Endothelial cell of umbilical vein (primary cell): ENCODE measurements around the gene CHST11. TPM values are rescaled to one million over a fixed set of nuclear protein-coding genes. Genes with fewer than 3 reads are reported as not detected.

Experiments
- BruUV-seq: library from RNA; stranded (reverse); fragments of 400-500 nt; replicated peaks from 2 replicates; lab custom pipeline; 2021; lab: Mats Ljungman, UMichigan
- CTCF ChIA-PET: fragments of 300-600, 350-600 bp; sonication (Branson Sonifier 250); formaldehyde crosslinking; loops from one replicate; lab custom pipeline; 2021; ENCODE audit warnings: antibody characterized with exemption, inconsistent platforms; lab: Charles Lee
- POLR2A ChIA-PET: fragments of 300-600, 350-600 bp; sonication (Branson Sonifier 250); formaldehyde crosslinking; loops from one replicate; lab custom pipeline; 2021; ENCODE audit warnings: antibody characterized with exemption, inconsistent platforms; lab: Charles Lee
- DNase-seq: peaks from one replicate; pipeline ENCODE4 v3.0.0-alpha.2; 2011; ENCODE audit warnings: low read depth, low spot score
- FAIRE-seq: peaks from 2 replicates; lab custom pipeline; 2011; peaks lifted over from hg19 to GRCh38; lab: Jason Lieb, UNC
- H2AFZ ChIP-seq: 2 replicates; pipeline ENCODE4 v1.6.0; 2012; ENCODE audit warnings: low read depth, low read length, control low read depth, inconsistent platforms
- H3K27ac ChIP-seq: 2 replicates; pipeline ENCODE4 v1.5.1; 2011; ENCODE audit warnings: low read depth, mild to moderate bottlenecking, control low read depth, low read length, moderate library complexity; ENCODE audit not compliant: insufficient read depth
- H3K27me3 ChIP-seq, 2 experiments: 2 replicates each; pipeline versions ENCODE4 v1.6.0 to v1.6.1; 2011; ENCODE audit warnings: low read length in 2 of 2, mixed read lengths in 1 of 2; ENCODE audit not compliant: control insufficient read depth in 2 of 2, insufficient read depth in 2 of 2
- H3K36me3 ChIP-seq, 2 experiments: 2 replicates in 1 of 2; 3 replicates in 1 of 2; pipeline ENCODE4 v1.5.1; 2011; ENCODE audit warnings: low read length in 2 of 2, mild to moderate bottlenecking in 1 of 2, moderate library complexity in 1 of 2; ENCODE audit not compliant: control insufficient read depth in 2 of 2, insufficient read depth in 2 of 2; ENCODE audit errors: extremely low read depth in 1 of 2
- H3K4me1 ChIP-seq: 3 replicates; pipeline ENCODE4 v1.5.1; 2011; ENCODE audit warnings: mild to moderate bottlenecking, low read length; ENCODE audit not compliant: control insufficient read depth, insufficient read depth; ENCODE audit errors: extremely low read depth
- H3K4me2 ChIP-seq: 2 replicates; pipeline ENCODE4 v1.6.1; 2011; ENCODE audit warnings: low read length, control low read depth, mixed read lengths; ENCODE audit not compliant: insufficient read depth
- H3K4me3 ChIP-seq, 3 experiments: fragments of 200-600 bp in 1 of 3; sonication (generic), shearing (Covaris generic) in 1 of 3; replicated peaks in 1 of 3; 2 replicates each; pipeline ENCODE4 v1.5.1; 2011 to 2016; ENCODE audit warnings: control low read depth in 3 of 3, low read length in 3 of 3, mild to moderate bottlenecking in 2 of 3, inconsistent platforms in 1 of 3, low read depth in 1 of 3, moderate library complexity in 1 of 3; ENCODE audit not compliant: insufficient read depth in 1 of 3
- H3K79me2 ChIP-seq: 2 replicates; pipeline ENCODE4 v1.6.0; 2012; ENCODE audit warnings: low read length, inconsistent platforms; ENCODE audit not compliant: control insufficient read depth, insufficient read depth
- H3K9ac ChIP-seq: replicated peaks from 2 replicates; pipeline ENCODE3; 2011; ENCODE audit warnings: low read length, control low read depth; ENCODE audit not compliant: insufficient read depth; ENCODE audit errors: extremely low read depth
- H3K9me1 ChIP-seq: replicated peaks from 3 replicates; pipeline ENCODE4 v1.6.0; 2011; ENCODE audit warnings: mild to moderate bottlenecking, low read length; ENCODE audit not compliant: control insufficient read depth, insufficient read depth; ENCODE audit errors: extremely low read depth
- H3K9me3 ChIP-seq: replicated peaks from 2 replicates; pipeline ENCODE4 v1.5.1; 2012; ENCODE audit warnings: low read length, inconsistent platforms; ENCODE audit not compliant: control insufficient read depth, insufficient read depth
- H4K20me1 ChIP-seq: replicated peaks from 2 replicates; pipeline ENCODE3; 2011; ENCODE audit warnings: mild to moderate bottlenecking, low read length; ENCODE audit not compliant: control insufficient read depth, insufficient read depth; ENCODE audit errors: extremely low read depth
- CTCF ChIP-seq, 2 donors: IDR thresholded peaks; 1 replicate in 1 of 2; 2 replicates in 1 of 2; pipeline ENCODE4 v1.5.1; 2011; ENCODE audit warnings: low read length in 2 of 2, mild to moderate bottlenecking in 2 of 2, moderate library complexity in 2 of 2, control low read depth in 1 of 2, inconsistent platforms in 1 of 2, low read depth in 1 of 2; ENCODE audit not compliant: insufficient read depth in 1 of 2; ENCODE audit errors: extremely low read depth in 1 of 2
- EZH2 ChIP-seq: IDR thresholded peaks from 2 replicates; pipeline ENCODE4 v1.6.1; 2012; ENCODE audit warnings: borderline replicate concordance, low read depth, mild to moderate bottlenecking, moderate library complexity, low read length, inconsistent platforms; ENCODE audit not compliant: severe bottlenecking
- FOS ChIP-seq: IDR thresholded peaks from 2 replicates; pipeline ENCODE4 v1.6.1; 2011; ENCODE audit warnings: mild to moderate bottlenecking, low read length, moderate library complexity, borderline replicate concordance; ENCODE audit not compliant: insufficient read depth
- GATA2 ChIP-seq: IDR thresholded peaks from 2 replicates; pipeline ENCODE4 v1.7.0; 2011; ENCODE audit warnings: low read depth, mild to moderate bottlenecking, moderate library complexity, mixed read lengths, low read length; ENCODE audit not compliant: insufficient read length, insufficient read depth
- JUN ChIP-seq: IDR thresholded peaks from 2 replicates; pipeline ENCODE4 v1.6.1; 2011; ENCODE audit warnings: borderline replicate concordance, low read depth; ENCODE audit not compliant: insufficient read length, insufficient read depth
- MAX ChIP-seq: IDR thresholded peaks from 2 replicates; pipeline ENCODE4 v1.6.1; 2011; ENCODE audit not compliant: insufficient read depth, insufficient read length
- MYC ChIP-seq: IDR thresholded peaks from one replicate; pipeline ENCODE4 v1.6.1; 2011; ENCODE audit warnings: mild to moderate bottlenecking, low read depth, low read length
- POLR2A ChIP-seq: IDR thresholded peaks from 2 replicates; pipeline ENCODE4 v1.6.1; 2012; ENCODE audit warnings: low read depth, mild to moderate bottlenecking, control low read depth, low read length
- POLR2AphosphoS5 ChIP-seq: IDR thresholded peaks from 2 replicates; pipeline ENCODE4 v1.6.1; 2012; ENCODE audit warnings: low read depth, mild to moderate bottlenecking, control low read depth, low read length, moderate library complexity; ENCODE audit not compliant: insufficient read depth
- dilution Hi-C: fragments of 300-500 bp; cut with MboI; formaldehyde crosslinking; loops from one replicate; pipeline ENCODE4 v1.15.0; 2019; ENCODE audit warnings: low sequenced_read_pairs; ENCODE audit not compliant: extremely low pct_ligation_motif_present
- intact Hi-C: fragments of 100-400 bp; cut with micrococcal nuclease; formaldehyde crosslinking; loops from one replicate; pipeline ENCODE4 v1.10.0; 2022
- polyA plus RNA-seq, 4 experiments: library from polyadenylated mRNA; depleted of rRNA in 3 of 4; stranded (reverse) in 3 of 4; unstranded in 1 of 4; fragments of >200 nt; gene quantifications; 2 replicates each; pipeline versions ENCODE4 v1.2.1 to v1.2.3, GENCODE V29; 2011 to 2012; ENCODE audit warnings: missing spikeins in 1 of 4
- total RNA-seq: library from RNA; stranded (reverse); gene quantifications from 2 replicates; pipeline ENCODE4 v1.2.3, GENCODE V29; 2021

Gene CHST11
- total and polyA plus RNA-seq, 2 donors (not counting 3 experiments of a cell fraction or from before 2014, with no cell fraction given), result 19.7 to 20.9 TPM

- Histone ChIP-seq H3K4me1 (no peaks in the 10 kb centered on the region), H3K9me1 (no peaks in the 10 kb centered on the region), H3K27ac (no peak overlapping the region), H3K36me3 (no peaks in the 10 kb centered on the region), H3K4me3 (no peak overlapping the region), H4K20me1 (no peaks in the 10 kb centered on the region), H2AFZ (no peak overlapping the region), H3K79me2 (no peaks in the 10 kb centered on the region), H3K27me3 (no peaks in the 10 kb centered on the region), H3K9ac (no peak overlapping the region), H3K9me3 (no peaks in the 10 kb centered on the region), H3K4me2 (no peak overlapping the region)
- FAIRE-seq (no peak), DNase-seq (no peak)
- TF ChIP-seq POLR2AphosphoS5 (no peak), EZH2 (no peak), FOS (no peak), GATA2 (no peak), JUN (no peak), POLR2A (no peak), MAX (no peak), CTCF (IDR thresholded peaks at IDR 0.05; ENCODE audit: extremely low read depth in 1 of 2, insufficient read depth in 1 of 2, low read depth in 1 of 2, low read length in 2 of 2) (no peak), MYC (no peak)
- intact Hi-C loops (no loop called here), dilution Hi-C loops (no loop called here)
- CTCF ChIA-PET, result interaction anchor here (1.8 kb wide), 1 partner anchor 281 kb away, joined by 5 read pairs; no protein-coding TSS in a partner anchor
- BruUV-seq, result no TSS peak
- POLR2A ChIA-PET, result no interaction called here
Observed at GRCh38 chr12:104662908-104663307, 206.2 kb downstream of the CHST11 start.
